Measurements from ENCODE around the gene FSD2. TPM values are rescaled to one million over a fixed set of nuclear protein-coding genes. Genes with fewer than 3 reads are reported as not detected.

Gene FSD2
- total and polyA plus RNA-seq, 9 of the 15 experiments (the other 6 are each of a cell fraction or from before 2014, with no cell fraction given), result 0.01 to 0.06 TPM; not detected in 7

DNA sequence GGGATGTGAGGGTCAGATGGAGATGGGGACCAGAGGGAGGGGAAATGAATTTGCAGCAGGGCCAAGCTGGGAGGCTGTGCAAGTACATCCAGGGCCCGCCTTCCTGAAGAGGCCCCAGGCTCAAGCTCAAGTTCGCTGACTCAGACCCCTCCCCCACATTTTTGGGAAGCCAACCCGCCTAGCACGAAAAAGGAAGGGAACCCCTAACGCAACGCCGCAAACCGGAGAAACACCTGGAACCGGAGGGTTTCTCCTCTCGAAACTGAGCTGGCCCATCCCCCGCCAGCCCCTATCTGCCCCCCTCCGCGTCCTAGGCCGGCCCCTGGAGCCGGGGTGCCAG is 96.8 kb downstream of the FSD2 start:
- CTCF ChIA-PET (ENCODE audit: low intra/inter-chr PET ratio), result no interaction called here
- Histone ChIP-seq H3K9me3 (replicated peaks; ENCODE audit: control insufficient read depth, insufficient read depth, low read depth, low read length) (no peaks in the 10 kb centered on the region), H3K4me2 (ENCODE audit: insufficient read depth, low read length) (peak overlapping the region; percentile 78), H3K27ac (ENCODE audit: extremely low read depth, low read depth, low read length) (no peak overlapping the region), H3K9ac (ENCODE audit: insufficient read depth in 1 of 2, low read depth in 2 of 2, low read length in 2 of 2) (peak overlapping the region in 1 of 2 experiments; percentile 76; a peak in 1 of 4 replicates), H3K9me1 (ENCODE audit: control insufficient read depth, insufficient read depth, low read length) (no peaks in the 10 kb centered on the region), H3K79me2 (ENCODE audit: control insufficient read depth, insufficient read depth, low read length) (no peaks in the 10 kb centered on the region), H4K20me1 (replicated peaks; ENCODE audit: control insufficient read depth, insufficient read depth, low read length) (peaks cover 5% of the 10 kb centered on the region), H3K4me3 (peak overlapping the region; percentile 74), H2AFZ (ENCODE audit: low read depth, low read length) (peak overlapping the region; percentile 77), H3K36me3 (ENCODE audit: control insufficient read depth, insufficient read depth, low read length) (no peaks in the 10 kb centered on the region), H3K4me1 (replicated peaks in 1 of 2; ENCODE audit: control insufficient read depth in 2 of 2, insufficient read depth in 2 of 2, low read length in 2 of 2) (peaks cover 0 to 20% of the 10 kb centered on the region in 2 experiments; a peak in 3 of 5 replicates), H3K27me3 (ENCODE audit: control insufficient read depth in 2 of 2, insufficient read depth in 2 of 2, low read length in 2 of 2) (peaks cover 2 to 35% of the 10 kb centered on the region in 2 experiments; a peak in 4 of 5 replicates)
- DNase-seq (ENCODE audit: extremely low read depth in 1 of 4, low spot score in 3 of 4), result peak in 2 of 4 experiments; percentile 34 to 44
- TF ChIP-seq, protein P1, sequence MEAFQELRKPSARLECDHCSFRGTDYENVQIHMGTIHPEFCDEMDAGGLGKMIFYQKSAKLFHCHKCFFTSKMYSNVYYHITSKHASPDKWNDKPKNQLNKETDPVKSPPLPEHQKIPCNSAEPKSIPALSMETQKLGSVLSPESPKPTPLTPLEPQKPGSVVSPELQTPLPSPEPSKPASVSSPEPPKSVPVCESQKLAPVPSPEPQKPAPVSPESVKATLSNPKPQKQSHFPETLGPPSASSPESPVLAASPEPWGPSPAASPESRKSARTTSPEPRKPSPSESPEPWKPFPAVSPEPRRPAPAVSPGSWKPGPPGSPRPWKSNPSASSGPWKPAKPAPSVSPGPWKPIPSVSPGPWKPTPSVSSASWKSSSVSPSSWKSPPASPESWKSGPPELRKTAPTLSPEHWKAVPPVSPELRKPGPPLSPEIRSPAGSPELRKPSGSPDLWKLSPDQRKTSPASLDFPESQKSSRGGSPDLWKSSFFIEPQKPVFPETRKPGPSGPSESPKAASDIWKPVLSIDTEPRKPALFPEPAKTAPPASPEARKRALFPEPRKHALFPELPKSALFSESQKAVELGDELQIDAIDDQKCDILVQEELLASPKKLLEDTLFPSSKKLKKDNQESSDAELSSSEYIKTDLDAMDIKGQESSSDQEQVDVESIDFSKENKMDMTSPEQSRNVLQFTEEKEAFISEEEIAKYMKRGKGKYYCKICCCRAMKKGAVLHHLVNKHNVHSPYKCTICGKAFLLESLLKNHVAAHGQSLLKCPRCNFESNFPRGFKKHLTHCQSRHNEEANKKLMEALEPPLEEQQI (IDR thresholded peaks at IDR 0.05), result no peak
- TF ChIP-seq POLR2G (IDR thresholded peaks at IDR 0.05; ENCODE audit: low read depth, low read length) (no peak), PHF8 (IDR thresholded peaks at IDR 0.05; ENCODE audit: borderline replicate concordance, low read length) (peak; percentile 10; the same call in 1 of the 2 replicates), TEAD4 (IDR thresholded peaks at IDR 0.05; ENCODE audit: low read length) (no peak), TEAD4 (CRISPR knock-in tag; IDR thresholded peaks at IDR 0.05; ENCODE audit: borderline replicate concordance) (no peak), C11orf30 (IDR thresholded peaks at IDR 0.05; ENCODE audit: low read depth) (peak; percentile 43; the same call in 1 of the 2 replicates), RBM17 (IDR thresholded peaks at IDR 0.05; ENCODE audit: borderline replicate concordance, low read depth, low read length) (no peak), FOXK2 (conservative IDR thresholded peaks at IDR 0.05 in 1 of 2, IDR thresholded peaks at IDR 0.05 in 1 of 2; ENCODE audit: low read depth in 2 of 2) (no peak), ZNF316 (IDR thresholded peaks at IDR 0.05) (peak; percentile 63), SPI1 (IDR thresholded peaks at IDR 0.05; ENCODE audit: borderline replicate concordance, low read depth, low read length) (0 out of 2 replicates have a peak, but pooled peaks have one; percentile 5), BHLHE40 (IDR thresholded peaks at IDR 0.05; ENCODE audit: low read length) (no peak), HDAC1 (IDR thresholded peaks at IDR 0.05) (no peak), ETV1 (tag; conservative IDR thresholded peaks at IDR 0.05; ENCODE audit: low read depth) (0 out of 2 replicates have a peak, but pooled peaks have one; percentile 34), NFE2 (IDR thresholded peaks at IDR 0.05; ENCODE audit: low read depth) (peak; percentile 25; the same call in 1 of the 2 replicates), KAT7 (CRISPR knock-in tag; IDR thresholded peaks at IDR 0.05; ENCODE audit: borderline replicate concordance) (no peak)
- TF ChIP-seq, protein P2, sequence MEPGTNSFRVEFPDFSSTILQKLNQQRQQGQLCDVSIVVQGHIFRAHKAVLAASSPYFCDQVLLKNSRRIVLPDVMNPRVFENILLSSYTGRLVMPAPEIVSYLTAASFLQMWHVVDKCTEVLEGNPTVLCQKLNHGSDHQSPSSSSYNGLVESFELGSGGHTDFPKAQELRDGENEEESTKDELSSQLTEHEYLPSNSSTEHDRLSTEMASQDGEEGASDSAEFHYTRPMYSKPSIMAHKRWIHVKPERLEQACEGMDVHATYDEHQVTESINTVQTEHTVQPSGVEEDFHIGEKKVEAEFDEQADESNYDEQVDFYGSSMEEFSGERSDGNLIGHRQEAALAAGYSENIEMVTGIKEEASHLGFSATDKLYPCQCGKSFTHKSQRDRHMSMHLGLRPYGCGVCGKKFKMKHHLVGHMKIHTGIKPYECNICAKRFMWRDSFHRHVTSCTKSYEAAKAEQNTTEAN (CRISPR knock-in tag; IDR thresholded peaks at IDR 0.05), result no peak
- TF ChIP-seq, protein P3, sequence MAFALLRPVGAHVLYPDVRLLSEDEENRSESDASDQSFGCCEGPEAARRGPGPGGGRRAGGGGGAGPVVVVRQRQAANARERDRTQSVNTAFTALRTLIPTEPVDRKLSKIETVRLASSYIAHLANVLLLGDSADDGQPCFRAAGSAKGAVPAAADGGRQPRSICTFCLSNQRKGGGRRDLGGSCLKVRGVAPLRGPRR (CRISPR knock-in tag; IDR thresholded peaks at IDR 0.05), result no peak
- TF ChIP-seq, protein P4, sequence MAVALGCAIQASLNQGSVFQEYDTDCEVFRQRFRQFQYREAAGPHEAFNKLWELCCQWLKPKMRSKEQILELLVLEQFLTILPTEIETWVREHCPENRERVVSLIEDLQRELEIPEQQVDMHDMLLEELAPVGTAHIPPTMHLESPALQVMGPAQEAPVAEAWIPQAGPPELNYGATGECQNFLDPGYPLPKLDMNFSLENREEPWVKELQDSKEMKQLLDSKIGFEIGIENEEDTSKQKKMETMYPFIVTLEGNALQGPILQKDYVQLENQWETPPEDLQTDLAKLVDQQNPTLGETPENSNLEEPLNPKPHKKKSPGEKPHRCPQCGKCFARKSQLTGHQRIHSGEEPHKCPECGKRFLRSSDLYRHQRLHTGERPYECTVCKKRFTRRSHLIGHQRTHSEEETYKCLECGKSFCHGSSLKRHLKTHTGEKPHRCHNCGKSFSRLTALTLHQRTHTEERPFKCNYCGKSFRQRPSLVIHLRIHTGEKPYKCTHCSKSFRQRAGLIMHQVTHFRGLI (CRISPR knock-in tag; IDR thresholded peaks at IDR 0.05), result no peak
- in situ Hi-C loops (cut with MboI), result no loop called here
- POLR2A ChIA-PET, result interaction anchor here (0.6 kb wide), 3 partner anchors 12 to 147 kb away, joined by 3 to 4 read pairs (median 3); no protein-coding TSS in a partner anchor
- BruUV-seq (replicated peaks), result no TSS peak
- intact Hi-C loops (cut with micrococcal nuclease), result no loop called here
- WGBS (ENCODE audit: insufficient coverage, low coverage, missing lambda C conversion rate), result 6% methylated on average over 5 of the region's 15 CpGs
- ATAC-seq, result no peak
- FAIRE-seq, result no peak
